Keratinocyte (primary cell): ENCODE data around the gene GATA5.

ENCODE experiments used
- CTCF ChIP-seq, 3 experiments: IDR thresholded peaks in 1 of 3; conservative IDR thresholded peaks in 1 of 3; optimal IDR thresholded peaks in 1 of 3; 2 replicates in 2 of 3; 3 replicates in 1 of 3; pipeline versions ENCODE3 to v1.5.1; 2011; ENCODE audit warnings: low read length in 3 of 3, mild to moderate bottlenecking in 3 of 3, moderate library complexity in 2 of 3, control low read depth in 1 of 3, inconsistent platforms in 1 of 3; ENCODE audit not compliant: insufficient read depth in 2 of 3; ENCODE audit errors: extremely low read depth in 1 of 3
- EZH2 ChIP-seq: IDR thresholded peaks from one replicate; pipeline ENCODE4 v1.6.1; 2012; ENCODE audit warnings: inconsistent platforms, mild to moderate bottlenecking, low read length, moderate library complexity

- TF ChIP-seq CTCF (optimal IDR thresholded peaks at IDR 0.05 in 1 of 3, IDR thresholded peaks at IDR 0.05 in 1 of 3, conservative IDR thresholded peaks at IDR 0.05 in 1 of 3; ENCODE audit: extremely low read depth in 1 of 3, insufficient read depth in 2 of 3, low read length in 3 of 3) (no peak), EZH2 (no peak)
Measured at GRCh38 chr20:62448788-62449187, 27.0 kb downstream of the GATA5 start.
